Calu3 (cell line): Measurements from ENCODE around the gene LKAAEAR1. TPM values are rescaled to one million over a fixed set of nuclear protein-coding genes. Genes with fewer than 3 reads are reported as not detected.

ENCODE experiments used
- BruUV-seq: library from RNA; stranded (reverse); fragments of 400-500 nt; replicated peaks from 2 replicates; lab custom pipeline; 2021; lab: Mats Ljungman, UMichigan
- CTCF ChIA-PET: fragments of 300-600 bp; sonication (Branson Sonifier 250); formaldehyde crosslinking; loops from one replicate; lab custom pipeline; 2022; ENCODE audit warnings: antibody characterized with exemption; lab: Charles Lee
- DNase-seq: peaks from one replicate; pipeline ENCODE4 v3.0.0; 2022
- H3K27ac Mint-ChIP-seq: one replicate; pipeline ENCODE4 v1.8.0; 2022; ENCODE audit warnings: mixed read lengths; ENCODE audit not compliant: unreplicated experiment
- H3K27me3 Mint-ChIP-seq: one replicate; pipeline ENCODE4 v1.8.0; 2022; ENCODE audit warnings: mixed read lengths; ENCODE audit not compliant: unreplicated experiment
- H3K36me3 Mint-ChIP-seq: one replicate; pipeline ENCODE4 v1.8.0; 2022; ENCODE audit warnings: mild to moderate bottlenecking, moderate library complexity, mixed read lengths; ENCODE audit not compliant: insufficient read depth, unreplicated experiment
- H3K4me1 Mint-ChIP-seq: one replicate; pipeline ENCODE4 v1.8.0; 2022; ENCODE audit warnings: mild to moderate bottlenecking, low read depth, mixed read lengths; ENCODE audit not compliant: unreplicated experiment
- H3K4me3 Mint-ChIP-seq: one replicate; pipeline ENCODE4 v1.8.0; 2022; ENCODE audit warnings: mild to moderate bottlenecking, low read depth, moderate library complexity, mixed read lengths; ENCODE audit not compliant: unreplicated experiment
- H3K9me3 Mint-ChIP-seq: one replicate; pipeline ENCODE4 v1.8.0; 2022; ENCODE audit warnings: low read depth, mixed read lengths; ENCODE audit not compliant: unreplicated experiment
- intact Hi-C: fragments of 100-400 bp; cut with micrococcal nuclease; formaldehyde crosslinking; loops from one replicate; pipeline ENCODE4 v1.10.0; 2022; ENCODE audit not compliant: unreplicated experiment
- total RNA-seq: library from RNA; stranded (reverse); gene quantifications from 2 replicates; pipeline ENCODE4 v1.2.3, GENCODE V29; 2022
- TF ChIP-seq, protein P1 (sequence below): fragments of 200-600 bp; IDR thresholded peaks from one replicate; pipeline ENCODE4 v1.8.0; 2022; ENCODE audit warnings: antibody characterized with exemption; ENCODE audit not compliant: unreplicated experiment

LKAAEAR1 gene
- total RNA-seq, 1 experiment from 2014 or later = not detected

DNA sequence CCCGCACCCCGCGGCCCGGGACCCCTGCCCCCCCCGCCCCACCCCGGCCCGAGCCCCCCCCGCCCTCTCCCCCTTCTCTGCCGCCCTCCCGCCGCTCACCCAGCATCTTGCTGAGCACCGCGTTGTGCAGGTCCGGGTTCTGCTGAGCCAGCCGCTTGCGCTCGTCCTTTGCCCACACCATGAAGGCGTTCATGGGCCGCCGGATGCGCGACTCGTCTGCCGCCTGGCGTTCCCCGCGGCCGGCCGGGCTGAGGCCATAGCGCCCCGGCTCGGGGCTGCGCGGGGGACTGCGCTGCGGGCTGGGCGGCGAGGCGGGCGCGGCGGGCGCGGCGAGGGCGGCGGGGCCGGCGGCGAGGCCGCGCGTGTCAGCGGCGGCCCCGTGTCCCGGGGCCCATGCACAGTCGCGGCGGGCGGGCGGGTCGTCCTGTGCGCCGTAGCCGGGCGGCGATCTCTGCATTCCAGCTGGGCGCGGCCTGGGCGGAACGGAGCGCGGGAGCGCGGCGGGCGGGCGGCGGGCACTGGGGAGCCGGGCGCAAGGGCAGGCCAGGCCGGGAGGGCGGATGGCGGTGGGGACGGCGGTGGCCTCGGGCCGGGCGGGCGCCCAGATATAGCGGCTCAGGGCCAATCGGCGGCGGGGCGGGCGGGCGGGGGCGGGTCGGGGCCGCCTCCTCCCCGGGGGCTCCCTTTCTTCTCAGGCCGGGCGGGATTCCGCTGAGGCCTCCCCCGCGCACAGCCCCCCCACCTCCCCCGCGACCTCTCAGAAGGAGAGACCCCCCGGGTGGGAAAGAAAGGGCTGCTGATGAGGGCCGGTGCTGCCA is 34.9 kb downstream of the LKAAEAR1 start, which contains the start of gene SOX18:
SOX18 (minus strand) TSS at position 580 of the 818 bp plus-strand sequence; CDS start at position 457, 123 bp downstream.
- no peak within 1 kb of the TSS for H3K27ac Mint-ChIP-seq
- H3K36me3 Mint-ChIP-seq = peaks cover 9% of the 10 kb centered on the region
- peak; percentile 52 for DNase-seq
- TF ChIP-seq, protein P1, sequence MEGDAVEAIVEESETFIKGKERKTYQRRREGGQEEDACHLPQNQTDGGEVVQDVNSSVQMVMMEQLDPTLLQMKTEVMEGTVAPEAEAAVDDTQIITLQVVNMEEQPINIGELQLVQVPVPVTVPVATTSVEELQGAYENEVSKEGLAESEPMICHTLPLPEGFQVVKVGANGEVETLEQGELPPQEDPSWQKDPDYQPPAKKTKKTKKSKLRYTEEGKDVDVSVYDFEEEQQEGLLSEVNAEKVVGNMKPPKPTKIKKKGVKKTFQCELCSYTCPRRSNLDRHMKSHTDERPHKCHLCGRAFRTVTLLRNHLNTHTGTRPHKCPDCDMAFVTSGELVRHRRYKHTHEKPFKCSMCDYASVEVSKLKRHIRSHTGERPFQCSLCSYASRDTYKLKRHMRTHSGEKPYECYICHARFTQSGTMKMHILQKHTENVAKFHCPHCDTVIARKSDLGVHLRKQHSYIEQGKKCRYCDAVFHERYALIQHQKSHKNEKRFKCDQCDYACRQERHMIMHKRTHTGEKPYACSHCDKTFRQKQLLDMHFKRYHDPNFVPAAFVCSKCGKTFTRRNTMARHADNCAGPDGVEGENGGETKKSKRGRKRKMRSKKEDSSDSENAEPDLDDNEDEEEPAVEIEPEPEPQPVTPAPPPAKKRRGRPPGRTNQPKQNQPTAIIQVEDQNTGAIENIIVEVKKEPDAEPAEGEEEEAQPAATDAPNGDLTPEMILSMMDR = no peak
- CTCF ChIA-PET = no interaction called here
- no TSS peak for BruUV-seq
- no peaks in the 10 kb centered on the region for H3K9me3 Mint-ChIP-seq
- intact Hi-C loops = no loop called here
- H3K4me1 Mint-ChIP-seq = peaks cover 11% of the 10 kb centered on the region
- peaks cover 88% of the 10 kb centered on the region for H3K27me3 Mint-ChIP-seq
- no peak within 1 kb of the TSS for H3K4me3 Mint-ChIP-seq

DNA sequence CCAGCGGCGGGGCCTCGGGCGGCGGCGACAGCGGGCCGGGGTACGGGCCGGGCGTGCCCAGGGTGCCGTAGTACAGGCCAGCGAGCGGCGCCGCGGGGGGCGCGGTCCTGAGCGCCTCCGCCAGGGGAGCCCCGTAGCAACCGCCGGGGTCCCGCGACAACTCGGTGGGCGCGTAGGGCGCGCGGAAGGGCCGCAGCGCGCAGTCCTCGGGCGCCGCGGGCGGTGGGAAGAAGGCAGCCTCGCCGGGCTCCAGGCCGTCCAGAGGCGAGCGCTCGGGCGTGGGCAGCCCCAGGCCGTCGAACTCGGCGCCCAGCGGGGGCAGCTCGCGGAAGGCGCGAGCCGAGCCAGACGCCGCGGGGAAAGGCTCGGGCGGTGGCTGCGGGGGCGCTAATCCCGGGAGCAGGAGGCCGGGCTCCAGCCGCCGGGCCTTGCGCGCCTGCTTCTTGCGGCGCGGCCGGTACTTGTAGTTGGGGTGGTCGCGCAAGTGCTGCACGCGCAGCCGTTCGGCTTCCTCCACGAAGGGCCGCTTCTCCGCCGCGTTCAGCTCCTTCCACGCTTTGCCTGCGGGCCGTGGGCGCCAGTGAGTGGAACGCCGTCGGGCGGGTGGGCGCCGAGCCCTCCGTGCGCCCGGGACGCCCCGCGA is 35.7 kb downstream of the LKAAEAR1 start:
- Mint-ChIP-seq H3K27ac (no peak overlapping the region), H3K9me3 (no peaks in the 10 kb centered on the region), H3K4me1 (peaks cover 14% of the 10 kb centered on the region), H3K36me3 (peaks cover 9% of the 10 kb centered on the region), H3K4me3 (no peak overlapping the region), H3K27me3 (peaks cover 88% of the 10 kb centered on the region)
- CTCF ChIA-PET = no interaction called here
- DNase-seq = no peak
- TF ChIP-seq, protein P1 = no peak
- no TSS peak for BruUV-seq
- intact Hi-C loops = no loop called here

DNA sequence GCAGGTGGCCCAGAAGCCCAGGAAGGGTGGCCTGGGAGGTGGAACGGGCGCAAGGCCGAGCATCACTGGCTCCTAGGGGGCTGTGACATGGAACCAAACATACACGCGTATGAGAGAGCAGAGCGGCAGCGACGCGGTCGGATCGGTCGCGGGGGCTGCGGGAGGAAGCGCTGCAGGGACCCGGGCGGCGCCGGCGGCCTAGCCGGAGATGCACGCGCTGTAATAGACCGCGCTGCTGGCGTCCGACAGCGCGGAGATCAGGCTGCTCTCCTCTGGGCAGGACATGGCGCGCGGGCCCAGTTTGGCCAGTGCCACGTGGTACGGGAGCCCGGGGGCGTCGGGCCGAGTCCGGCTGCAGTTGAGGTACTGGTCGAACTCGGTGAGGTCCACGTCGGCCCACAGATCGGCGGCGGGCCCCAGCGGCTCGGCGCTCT is 36.2 kb downstream of the LKAAEAR1 start:
- Mint-ChIP-seq H3K9me3 (no peaks in the 10 kb centered on the region), H3K4me1 (peaks cover 14% of the 10 kb centered on the region), H3K4me3 (no peak overlapping the region), H3K27me3 (peaks cover 88% of the 10 kb centered on the region), H3K27ac (no peak overlapping the region), H3K36me3 (peaks cover 9% of the 10 kb centered on the region)
- BruUV-seq = no TSS peak
- CTCF ChIA-PET = no interaction called here
- TF ChIP-seq, protein P1 = no peak
- intact Hi-C loops = no loop called here
- DNase-seq = no peak

DNA sequence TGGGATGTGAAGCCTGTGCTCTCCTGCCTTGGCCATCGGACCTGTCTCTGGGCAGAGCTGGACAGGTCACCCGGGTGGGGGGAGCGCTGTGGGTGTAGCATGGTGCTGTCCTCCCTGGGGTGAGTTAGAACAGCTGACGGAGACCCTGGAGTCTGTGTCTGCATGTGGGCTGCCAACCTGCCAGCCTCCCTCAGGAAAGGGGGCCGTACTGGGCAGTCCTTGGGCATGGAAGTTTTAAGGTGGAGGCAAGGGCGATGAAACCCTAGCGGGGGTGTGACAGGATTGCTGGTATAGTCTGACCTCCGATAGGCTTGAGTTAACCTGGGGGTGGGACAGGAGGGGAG is 37.2 kb downstream of the LKAAEAR1 start:
- CTCF ChIA-PET = interaction anchor here (0.7 kb wide), 2 partner anchors 39 to 201 kb away, joined by 3 read pairs; no protein-coding TSS in a partner anchor
- Mint-ChIP-seq H3K4me3 (no peak overlapping the region), H3K27ac (no peak overlapping the region), H3K27me3 (peaks cover 78% of the 10 kb centered on the region), H3K9me3 (no peaks in the 10 kb centered on the region), H3K36me3 (peaks cover 9% of the 10 kb centered on the region), H3K4me1 (peaks cover 14% of the 10 kb centered on the region)
- intact Hi-C loops = no loop called here
- DNase-seq = no peak
- BruUV-seq = no TSS peak
- TF ChIP-seq, protein P1 = no peak
